ENCODE data around the gene MUC5AC. TPM values are rescaled to one million over a fixed set of nuclear protein-coding genes. Genes with fewer than 3 reads are reported as not detected.

The MUC5AC gene
- total RNA-seq, 5 donors from 2014 or later (not counting 1 experiment from before 2014, with no cell fraction given) = 0.03 TPM; not detected in 2

GRCh38 chr11:1237851-1238250 lies 80.1 kb downstream of the MUC5AC start:
- H3K9me3 ChIP-seq = no peaks in the 10 kb centered on the region
- H3K4me1 ChIP-seq (ENCODE audit: control insufficient read depth in 1 of 2, extremely low read depth in 1 of 2, insufficient read depth in 2 of 2, low read length in 2 of 2) = no peaks in the 10 kb centered on the region
- no peaks in the 10 kb centered on the region for H3K36me3 Mint-ChIP-seq
- H3K9me3 Mint-ChIP-seq = no peaks in the 10 kb centered on the region
- WGBS (ENCODE audit: insufficient coverage) = 81% methylated on average over 9 of the region's 10 CpGs
- no peak overlapping the region for H3K4me3 Mint-ChIP-seq
- H3K27me3 Mint-ChIP-seq = no peaks in the 10 kb centered on the region
- H3K27ac Mint-ChIP-seq = no peak overlapping the region
- H3K36me3 ChIP-seq (ENCODE audit: control insufficient read depth in 2 of 2, extremely low read depth in 1 of 2, insufficient read depth in 1 of 2, low read length in 1 of 2) = no peaks in the 10 kb centered on the region
- no peaks in the 10 kb centered on the region for H3K27me3 ChIP-seq (replicated peaks in 1 of 2; ENCODE audit: control insufficient read depth in 2 of 2, extremely low read depth in 1 of 2, insufficient read depth in 2 of 2, low read length in 1 of 2)
- ChIA-PET CTCF (no interaction called here), POLR2A (no interaction called here)
- H3K4me3 ChIP-seq (ENCODE audit: control insufficient read depth in 1 of 2, extremely low read depth in 1 of 2, low read length in 1 of 2) = no peak overlapping the region
- no peak overlapping the region for H3K27ac ChIP-seq (ENCODE audit: low read length)
- ATAC-seq (replicated peaks in 1 of 4) = no peak
- no peak for DNase-seq
- no peaks in the 10 kb centered on the region for H3K4me1 Mint-ChIP-seq

- ATAC-seq (replicated peaks in 1 of 4) (no peak), DNase-seq (no peak)
- Mint-ChIP-seq H3K4me1 (no peaks in the 10 kb centered on the region), H3K4me3 (no peak overlapping the region), H3K27ac (no peak overlapping the region), H3K9me3 (no peaks in the 10 kb centered on the region), H3K36me3 (no peaks in the 10 kb centered on the region), H3K27me3 (no peaks in the 10 kb centered on the region)
- H3K27me3 ChIP-seq (replicated peaks in 1 of 2; ENCODE audit: control insufficient read depth in 2 of 2, extremely low read depth in 1 of 2, insufficient read depth in 2 of 2, low read length in 1 of 2) = no peaks in the 10 kb centered on the region
- no peaks in the 10 kb centered on the region for H3K9me3 ChIP-seq
- H3K27ac ChIP-seq (ENCODE audit: low read length) = no peak overlapping the region
- 80% methylated on average over 32 of the region's 34 CpGs for WGBS (ENCODE audit: insufficient coverage)
- ChIA-PET POLR2A (no interaction called here), CTCF (no interaction called here)
- H3K4me1 ChIP-seq (ENCODE audit: control insufficient read depth in 1 of 2, extremely low read depth in 1 of 2, insufficient read depth in 2 of 2, low read length in 2 of 2) = no peaks in the 10 kb centered on the region
- no peaks in the 10 kb centered on the region for H3K36me3 ChIP-seq (ENCODE audit: control insufficient read depth in 2 of 2, extremely low read depth in 1 of 2, insufficient read depth in 1 of 2, low read length in 1 of 2)
- H3K4me3 ChIP-seq (ENCODE audit: control insufficient read depth in 1 of 2, extremely low read depth in 1 of 2, low read length in 1 of 2) = no peak overlapping the region
Observed at GRCh38 chr11:1238767-1239595, 81.2 kb downstream of the MUC5AC start.

- no peaks in the 10 kb centered on the region for H3K9me3 ChIP-seq
- DNase-seq = no peak
- Mint-ChIP-seq H3K9me3 (no peaks in the 10 kb centered on the region), H3K4me1 (no peaks in the 10 kb centered on the region), H3K36me3 (no peaks in the 10 kb centered on the region), H3K27ac (no peak overlapping the region), H3K27me3 (no peaks in the 10 kb centered on the region), H3K4me3 (no peak overlapping the region)
- H3K36me3 ChIP-seq (ENCODE audit: control insufficient read depth in 2 of 2, extremely low read depth in 1 of 2, insufficient read depth in 1 of 2, low read length in 1 of 2) = no peaks in the 10 kb centered on the region
- no peak overlapping the region for H3K27ac ChIP-seq (ENCODE audit: low read length)
- ChIA-PET CTCF (no interaction called here), POLR2A (no interaction called here)
- no peak overlapping the region for H3K4me3 ChIP-seq (ENCODE audit: control insufficient read depth in 1 of 2, extremely low read depth in 1 of 2, low read length in 1 of 2)
- ATAC-seq (replicated peaks in 1 of 4) = no peak
- H3K4me1 ChIP-seq (ENCODE audit: control insufficient read depth in 1 of 2, extremely low read depth in 1 of 2, insufficient read depth in 2 of 2, low read length in 2 of 2) = no peaks in the 10 kb centered on the region
- 84% methylated on average over 13 of the region's 23 CpGs for WGBS (ENCODE audit: insufficient coverage)
- no peaks in the 10 kb centered on the region for H3K27me3 ChIP-seq (replicated peaks in 1 of 2; ENCODE audit: control insufficient read depth in 2 of 2, extremely low read depth in 1 of 2, insufficient read depth in 2 of 2, low read length in 1 of 2)
Observed at GRCh38 chr11:1239596-1240205, 81.9 kb downstream of the MUC5AC start.

GRCh38 chr11:1240771-1241170 lies 83.0 kb downstream of the MUC5AC start:
- ATAC-seq (replicated peaks in 1 of 4) = no peak
- Histone ChIP-seq H3K4me1 (ENCODE audit: control insufficient read depth in 1 of 2, extremely low read depth in 1 of 2, insufficient read depth in 2 of 2, low read length in 2 of 2) (no peaks in the 10 kb centered on the region), H3K4me3 (ENCODE audit: control insufficient read depth in 1 of 2, extremely low read depth in 1 of 2, low read length in 1 of 2) (no peak overlapping the region), H3K9me3 (no peaks in the 10 kb centered on the region), H3K36me3 (ENCODE audit: control insufficient read depth in 2 of 2, extremely low read depth in 1 of 2, insufficient read depth in 1 of 2, low read length in 1 of 2) (no peaks in the 10 kb centered on the region), H3K27ac (ENCODE audit: low read length) (no peak overlapping the region), H3K27me3 (replicated peaks in 1 of 2; ENCODE audit: control insufficient read depth in 2 of 2, extremely low read depth in 1 of 2, insufficient read depth in 2 of 2, low read length in 1 of 2) (no peaks in the 10 kb centered on the region)
- ChIA-PET POLR2A (no interaction called here), CTCF (no interaction called here)
- Mint-ChIP-seq H3K36me3 (no peaks in the 10 kb centered on the region), H3K27ac (no peak overlapping the region), H3K4me1 (no peaks in the 10 kb centered on the region), H3K9me3 (no peaks in the 10 kb centered on the region), H3K4me3 (no peak overlapping the region), H3K27me3 (no peaks in the 10 kb centered on the region)
- WGBS (ENCODE audit: insufficient coverage) = 93% methylated on average over 23 of the region's 25 CpGs
- no peak for DNase-seq

GRCh38 chr11:1241706-1242105 lies 84.0 kb downstream of the MUC5AC start:
- no peaks in the 10 kb centered on the region for H3K4me1 Mint-ChIP-seq
- Histone ChIP-seq H3K27me3 (replicated peaks in 1 of 2; ENCODE audit: control insufficient read depth in 2 of 2, extremely low read depth in 1 of 2, insufficient read depth in 2 of 2, low read length in 1 of 2) (no peaks in the 10 kb centered on the region), H3K36me3 (ENCODE audit: control insufficient read depth in 2 of 2, extremely low read depth in 1 of 2, insufficient read depth in 1 of 2, low read length in 1 of 2) (no peaks in the 10 kb centered on the region), H3K9me3 (no peaks in the 10 kb centered on the region), H3K4me1 (ENCODE audit: control insufficient read depth in 1 of 2, extremely low read depth in 1 of 2, insufficient read depth in 2 of 2, low read length in 2 of 2) (no peaks in the 10 kb centered on the region), H3K27ac (ENCODE audit: low read length) (no peak overlapping the region), H3K4me3 (ENCODE audit: control insufficient read depth in 1 of 2, extremely low read depth in 1 of 2, low read length in 1 of 2) (no peak overlapping the region)
- ChIA-PET CTCF (no interaction called here), POLR2A (no interaction called here)
- H3K9me3 Mint-ChIP-seq = no peaks in the 10 kb centered on the region
- DNase-seq (no peak), ATAC-seq (replicated peaks in 1 of 4) (no peak)
- 94% methylated on average over 20 of the region's 20 CpGs for WGBS (ENCODE audit: insufficient coverage)
- no peak overlapping the region for H3K27ac Mint-ChIP-seq
- no peaks in the 10 kb centered on the region for H3K36me3 Mint-ChIP-seq
- H3K27me3 Mint-ChIP-seq = no peaks in the 10 kb centered on the region
- H3K4me3 Mint-ChIP-seq = no peak overlapping the region

GRCh38 chr11:1242289-1242688 lies 84.5 kb downstream of the MUC5AC start:
- no peak for ATAC-seq (replicated peaks in 1 of 4)
- Mint-ChIP-seq H3K27ac (no peak overlapping the region), H3K9me3 (no peaks in the 10 kb centered on the region), H3K27me3 (no peaks in the 10 kb centered on the region), H3K36me3 (no peaks in the 10 kb centered on the region), H3K4me3 (no peak overlapping the region), H3K4me1 (no peaks in the 10 kb centered on the region)
- CTCF ChIA-PET = no interaction called here
- no peak for DNase-seq
- Histone ChIP-seq H3K4me1 (ENCODE audit: control insufficient read depth in 1 of 2, extremely low read depth in 1 of 2, insufficient read depth in 2 of 2, low read length in 2 of 2) (no peaks in the 10 kb centered on the region), H3K27me3 (replicated peaks in 1 of 2; ENCODE audit: control insufficient read depth in 2 of 2, extremely low read depth in 1 of 2, insufficient read depth in 2 of 2, low read length in 1 of 2) (no peaks in the 10 kb centered on the region), H3K9me3 (no peaks in the 10 kb centered on the region), H3K4me3 (ENCODE audit: control insufficient read depth in 1 of 2, extremely low read depth in 1 of 2, low read length in 1 of 2) (no peak overlapping the region), H3K27ac (ENCODE audit: low read length) (no peak overlapping the region), H3K36me3 (ENCODE audit: control insufficient read depth in 2 of 2, extremely low read depth in 1 of 2, insufficient read depth in 1 of 2, low read length in 1 of 2) (no peaks in the 10 kb centered on the region)
- WGBS (ENCODE audit: insufficient coverage) = 96% methylated on average over 20 of the region's 20 CpGs
- POLR2A ChIA-PET = no interaction called here
